OCI-LY3 (cell line): Measurements from ENCODE around the gene ICAM2.

Source experiments
- EZH2phosphoT487 ChIP-seq: fragments of 200-600 bp; shearing (Covaris generic); IDR thresholded peaks from 2 replicates; pipeline ENCODE4 v1.6.1; 2018; ENCODE audit warnings: antibody characterized with exemption, mixed run types, low read depth
- TF ChIP-seq, protein P1 (sequence below): fragments of 200-600, 300-600 bp; sonication (generic); IDR thresholded peaks from 2 replicates; pipeline ENCODE4 v1.5.1; 2014; ENCODE audit warnings: antibody characterized with exemption, low read length, low read depth

GRCh38 chr17:64001091-64001579 is 19.3 kb downstream of the ICAM2 start:
- TF ChIP-seq, protein P1, sequence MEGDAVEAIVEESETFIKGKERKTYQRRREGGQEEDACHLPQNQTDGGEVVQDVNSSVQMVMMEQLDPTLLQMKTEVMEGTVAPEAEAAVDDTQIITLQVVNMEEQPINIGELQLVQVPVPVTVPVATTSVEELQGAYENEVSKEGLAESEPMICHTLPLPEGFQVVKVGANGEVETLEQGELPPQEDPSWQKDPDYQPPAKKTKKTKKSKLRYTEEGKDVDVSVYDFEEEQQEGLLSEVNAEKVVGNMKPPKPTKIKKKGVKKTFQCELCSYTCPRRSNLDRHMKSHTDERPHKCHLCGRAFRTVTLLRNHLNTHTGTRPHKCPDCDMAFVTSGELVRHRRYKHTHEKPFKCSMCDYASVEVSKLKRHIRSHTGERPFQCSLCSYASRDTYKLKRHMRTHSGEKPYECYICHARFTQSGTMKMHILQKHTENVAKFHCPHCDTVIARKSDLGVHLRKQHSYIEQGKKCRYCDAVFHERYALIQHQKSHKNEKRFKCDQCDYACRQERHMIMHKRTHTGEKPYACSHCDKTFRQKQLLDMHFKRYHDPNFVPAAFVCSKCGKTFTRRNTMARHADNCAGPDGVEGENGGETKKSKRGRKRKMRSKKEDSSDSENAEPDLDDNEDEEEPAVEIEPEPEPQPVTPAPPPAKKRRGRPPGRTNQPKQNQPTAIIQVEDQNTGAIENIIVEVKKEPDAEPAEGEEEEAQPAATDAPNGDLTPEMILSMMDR, result no peak
- no peak for TF ChIP-seq EZH2phosphoT487
